Activated CD4-positive, alpha-beta T cell treated with anti-CD3 and anti-CD28 coated beads, Interleukin-2, amount 10 ng/mL, durations not matched to agents 7 days and 5 days (primary cell): Measurements from ENCODE around the gene FAM193A. TPM values are rescaled to one million over a fixed set of nuclear protein-coding genes. Genes with fewer than 3 reads are reported as not detected.
"Not testable (repeated sequence)": the region's sequence is repeated elsewhere in the genome, so short reads cannot be mapped to it uniquely, and the experiment has no call there.

Experiments
- CTCF ChIA-PET: fragments of 350-600 bp; sonication (Branson Sonifier 250); formaldehyde crosslinking; loops from one replicate; lab custom pipeline; 2021; ENCODE audit warnings: antibody characterized with exemption; lab: Charles Lee
- POLR2A ChIA-PET: fragments of 350-600 bp; sonication (Branson Sonifier 250); formaldehyde crosslinking; loops from one replicate; lab custom pipeline; 2021; ENCODE audit warnings: antibody characterized with exemption; lab: Charles Lee
- DNase-seq: peaks from one replicate; pipeline ENCODE4 v3.0.0-alpha.2; 2020
- H3K27ac Mint-ChIP-seq: one replicate; pipeline ENCODE4 v1.8.0; 2021; ENCODE audit warnings: mild to moderate bottlenecking, moderate library complexity, mixed read lengths
- H3K27me3 Mint-ChIP-seq: one replicate; pipeline ENCODE4 v1.8.0; 2021; ENCODE audit warnings: mixed read lengths
- H3K36me3 Mint-ChIP-seq: one replicate; pipeline ENCODE4 v1.8.0; 2021; ENCODE audit warnings: low read depth, mixed read lengths
- H3K4me1 Mint-ChIP-seq: one replicate; pipeline ENCODE4 v1.8.0; 2021; ENCODE audit warnings: mixed read lengths
- H3K4me3 Mint-ChIP-seq: one replicate; pipeline ENCODE4 v1.8.0; 2021; ENCODE audit warnings: mild to moderate bottlenecking, moderate library complexity, mixed read lengths
- H3K9me3 Mint-ChIP-seq: one replicate; pipeline ENCODE4 v1.8.0; 2021; ENCODE audit warnings: mixed read lengths
- total RNA-seq, 2 experiments: library from RNA; stranded (reverse); gene quantifications; one replicate each; pipeline ENCODE4 v1.2.3, GENCODE V29; 2021

The FAM193A gene
- total RNA-seq, 2 experiments from 2014 or later: 33.2 to 35.5 TPM

GRCh38 chr4:2607822-2608221, 71.4 kb downstream of the FAM193A start:
- DNase-seq: no peak
- H3K4me3 Mint-ChIP-seq: no peak overlapping the region
- CTCF ChIA-PET: no interaction called here
- no peaks in the 10 kb centered on the region for H3K27me3 Mint-ChIP-seq
- H3K4me1 Mint-ChIP-seq: peaks cover 3% of the 10 kb centered on the region
- POLR2A ChIA-PET: no interaction called here
- H3K36me3 Mint-ChIP-seq: peaks cover 2% of the 10 kb centered on the region
- no peaks in the 10 kb centered on the region for H3K9me3 Mint-ChIP-seq
- H3K27ac Mint-ChIP-seq: no peak overlapping the region

- POLR2A ChIA-PET: no interaction called here
- H3K27me3 Mint-ChIP-seq: no peaks in the 10 kb centered on the region
- peaks cover 2% of the 10 kb centered on the region for H3K36me3 Mint-ChIP-seq
- CTCF ChIA-PET: no interaction called here
- H3K9me3 Mint-ChIP-seq: no peaks in the 10 kb centered on the region
- DNase-seq: no peak
- peaks cover 3% of the 10 kb centered on the region for H3K4me1 Mint-ChIP-seq
- no peak overlapping the region for H3K27ac Mint-ChIP-seq
- H3K4me3 Mint-ChIP-seq: no peak overlapping the region
Measured at GRCh38 chr4:2608291-2608690, 71.8 kb downstream of the FAM193A start.

- Mint-ChIP-seq H3K27me3 (no peaks in the 10 kb centered on the region), H3K4me3 (no peak overlapping the region), H3K36me3 (no peaks in the 10 kb centered on the region), H3K9me3 (no peaks in the 10 kb centered on the region), H3K27ac (no peak overlapping the region), H3K4me1 (peaks cover 8% of the 10 kb centered on the region)
- DNase-seq: no peak
- POLR2A ChIA-PET: no interaction called here
- CTCF ChIA-PET: interaction anchor here (0.6 to 1.0 kb wide), 2 partner anchors 31 to 90 kb away, joined by 3 read pairs; no protein-coding TSS in a partner anchor
Measured at GRCh38 chr4:2615821-2616220, 79.4 kb downstream of the FAM193A start.

GRCh38 chr4:2617955-2618354, 81.5 kb downstream of the FAM193A start:
- CTCF ChIA-PET: no interaction called here
- peaks cover 8% of the 10 kb centered on the region for H3K4me1 Mint-ChIP-seq
- H3K36me3 Mint-ChIP-seq: no peaks in the 10 kb centered on the region
- H3K27ac Mint-ChIP-seq: no peak overlapping the region
- H3K27me3 Mint-ChIP-seq: no peaks in the 10 kb centered on the region
- POLR2A ChIA-PET: no interaction called here
- no peak for DNase-seq
- no peaks in the 10 kb centered on the region for H3K9me3 Mint-ChIP-seq
- no peak overlapping the region for H3K4me3 Mint-ChIP-seq

GRCh38 chr4:2618729-2619128, 82.3 kb downstream of the FAM193A start:
- DNase-seq, H3K4me3 Mint-ChIP-seq, CTCF ChIA-PET, H3K4me1 Mint-ChIP-seq, H3K9me3 Mint-ChIP-seq, H3K27me3 Mint-ChIP-seq, H3K27ac Mint-ChIP-seq, POLR2A ChIA-PET, H3K36me3 Mint-ChIP-seq: not testable (repeated sequence)

- no peak overlapping the region for H3K27ac Mint-ChIP-seq
- CTCF ChIA-PET: no interaction called here
Measured at GRCh38 chr4:2619459-2619858, 83.0 kb downstream of the FAM193A start.

GRCh38 chr4:2621419-2621818, 85.0 kb downstream of the FAM193A start:
- H3K36me3 Mint-ChIP-seq: peaks cover 7% of the 10 kb centered on the region
- H3K9me3 Mint-ChIP-seq: no peaks in the 10 kb centered on the region
- no peak overlapping the region for H3K27ac Mint-ChIP-seq
- peaks cover 8% of the 10 kb centered on the region for H3K4me1 Mint-ChIP-seq
- H3K4me3 Mint-ChIP-seq: no peak overlapping the region
- DNase-seq: no peak
- POLR2A ChIA-PET: no interaction called here
- no peaks in the 10 kb centered on the region for H3K27me3 Mint-ChIP-seq
- CTCF ChIA-PET: no interaction called here

More at GRCh38 chr4:2619459-2619858, 83.0 kb downstream of the FAM193A start:
- no peaks in the 10 kb centered on the region for H3K27me3 Mint-ChIP-seq
- no peak for DNase-seq
- peaks cover 8% of the 10 kb centered on the region for H3K4me1 Mint-ChIP-seq
- POLR2A ChIA-PET: no interaction called here
- H3K4me3 Mint-ChIP-seq: no peak overlapping the region
- no peaks in the 10 kb centered on the region for H3K36me3 Mint-ChIP-seq
- H3K9me3 Mint-ChIP-seq: no peaks in the 10 kb centered on the region

- Mint-ChIP-seq H3K4me1 (peaks cover 8% of the 10 kb centered on the region), H3K27me3 (no peaks in the 10 kb centered on the region), H3K36me3 (peaks cover 8% of the 10 kb centered on the region), H3K9me3 (no peaks in the 10 kb centered on the region), H3K27ac (no peak overlapping the region), H3K4me3 (no peak overlapping the region)
- CTCF ChIA-PET: no interaction called here
- POLR2A ChIA-PET: no interaction called here
- no peak for DNase-seq
Measured at GRCh38 chr4:2623442-2623841, 87.0 kb downstream of the FAM193A start.

GRCh38 chr4:2624782-2625530, 88.5 kb downstream of the FAM193A start:
- no peak for DNase-seq
- no peaks in the 10 kb centered on the region for H3K27me3 Mint-ChIP-seq
- peaks cover 8% of the 10 kb centered on the region for H3K36me3 Mint-ChIP-seq
- no peaks in the 10 kb centered on the region for H3K9me3 Mint-ChIP-seq
- H3K4me1 Mint-ChIP-seq: peaks cover 4% of the 10 kb centered on the region
- H3K27ac Mint-ChIP-seq: no peak overlapping the region
- no peak overlapping the region for H3K4me3 Mint-ChIP-seq
- ChIA-PET CTCF (interaction anchor here (0.9 kb wide), 1 partner anchor 9 kb away, joined by 3 read pairs; no protein-coding TSS in a partner anchor), POLR2A (no interaction called here)

GRCh38 chr4:2626231-2626630, 89.8 kb downstream of the FAM193A start:
- DNase-seq: no peak
- Mint-ChIP-seq H3K27me3 (no peaks in the 10 kb centered on the region), H3K4me1 (no peaks in the 10 kb centered on the region), H3K36me3 (peaks cover 11% of the 10 kb centered on the region), H3K4me3 (no peak overlapping the region), H3K9me3 (no peaks in the 10 kb centered on the region), H3K27ac (no peak overlapping the region)
- ChIA-PET POLR2A (no interaction called here), CTCF (interaction anchor here (0.6 to 0.9 kb wide), 2 partner anchors 8 to 67 kb away, joined by 3 read pairs; no protein-coding TSS in a partner anchor)

GRCh38 chr4:2630556-2631273, 94.3 kb downstream of the FAM193A start:
- Mint-ChIP-seq H3K36me3 (peaks cover 8% of the 10 kb centered on the region), H3K4me1 (no peaks in the 10 kb centered on the region), H3K4me3 (no peak overlapping the region), H3K9me3 (no peaks in the 10 kb centered on the region), H3K27me3 (no peaks in the 10 kb centered on the region), H3K27ac (no peak overlapping the region)
- POLR2A ChIA-PET: interaction anchor here (0.5 kb wide), 1 partner anchor 11 kb away, joined by 3 read pairs; no protein-coding TSS in a partner anchor
- CTCF ChIA-PET: no interaction called here
- DNase-seq: no peak

GRCh38 chr4:2634014-2634413, 97.6 kb downstream of the FAM193A start:
- no peak overlapping the region for H3K4me3 Mint-ChIP-seq
- H3K4me1 Mint-ChIP-seq: no peaks in the 10 kb centered on the region
- no peak overlapping the region for H3K27ac Mint-ChIP-seq
- no peak for DNase-seq
- ChIA-PET POLR2A (no interaction called here), CTCF (interaction anchor here (1.0 to 1.1 kb wide), 2 partner anchors 8 to 330 kb away, joined by 3 read pairs; partner anchors contain the start of gene GRK4)
- no peaks in the 10 kb centered on the region for H3K27me3 Mint-ChIP-seq
- H3K36me3 Mint-ChIP-seq: peaks cover 12% of the 10 kb centered on the region
- no peaks in the 10 kb centered on the region for H3K9me3 Mint-ChIP-seq

- Mint-ChIP-seq H3K27ac (no peak overlapping the region), H3K36me3 (peaks cover 14% of the 10 kb centered on the region), H3K4me1 (no peaks in the 10 kb centered on the region), H3K4me3 (no peak overlapping the region), H3K27me3 (no peaks in the 10 kb centered on the region), H3K9me3 (no peaks in the 10 kb centered on the region)
- CTCF ChIA-PET: interaction anchor here (0.7 kb wide), 1 partner anchor 73 kb away, joined by 3 read pairs; no protein-coding TSS in a partner anchor
- no peak for DNase-seq
- POLR2A ChIA-PET: no interaction called here
Measured at GRCh38 chr4:2636331-2636730, 99.9 kb downstream of the FAM193A start.
